Activated CD8-positive, alpha-beta memory T cell treated with anti-CD3 and anti-CD28 coated beads, Interleukin-2, amount 50 U/mL, for 1 hour (primary cell): ENCODE measurements around the gene WEE1.
"Not testable (repeated sequence)": the region's sequence is repeated elsewhere in the genome, so short reads cannot be mapped to it uniquely, and the experiment has no call there.

Source experiments
- DNase-seq: peaks from one replicate; pipeline ENCODE4 v3.0.0-alpha.2; 2020; ENCODE audit errors: extremely low read depth

Gene WEE1

DNA sequence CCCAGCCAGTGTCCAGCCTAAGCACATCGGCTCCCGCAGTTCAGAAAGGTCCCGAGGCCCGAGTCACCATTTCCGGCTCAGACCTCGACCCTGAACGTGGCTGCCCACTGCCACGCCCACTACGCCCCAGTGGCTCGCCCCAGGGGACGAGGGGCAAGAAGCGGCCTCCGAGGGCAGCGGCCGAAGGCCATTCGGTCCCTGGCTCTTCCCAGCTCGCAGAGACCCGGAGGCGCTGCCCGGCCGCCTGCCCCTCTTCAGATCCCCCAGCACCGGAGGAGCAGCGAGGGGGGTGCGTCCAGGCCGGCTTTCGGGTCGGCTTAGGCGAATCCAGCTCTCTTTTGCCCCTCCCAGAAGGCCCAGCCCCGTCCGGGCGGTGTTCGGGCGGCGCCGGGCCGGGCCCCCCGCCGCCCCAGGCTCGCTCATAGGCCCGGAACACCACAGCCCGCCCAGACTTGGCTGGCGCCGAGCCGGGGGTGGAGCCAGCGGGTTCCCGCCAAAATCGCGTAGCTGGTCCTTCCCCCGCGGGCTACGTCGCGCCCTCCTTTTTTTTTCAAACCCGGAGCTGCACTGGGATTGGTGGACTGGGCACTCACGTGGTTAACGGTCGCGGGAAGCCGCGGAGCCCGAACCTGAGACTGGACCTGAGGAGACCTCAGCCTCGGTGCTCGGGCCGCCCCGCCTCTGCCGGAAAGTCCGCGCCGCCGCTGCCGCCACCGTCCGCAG, at the start of gene WEE1:
TSS of gene WEE1 (plus strand) at position 619 of the 723 bp plus-strand sequence. CDS start 264 bp downstream, outside the sequence.
- DNase-seq: peak; percentile 65

DNA sequence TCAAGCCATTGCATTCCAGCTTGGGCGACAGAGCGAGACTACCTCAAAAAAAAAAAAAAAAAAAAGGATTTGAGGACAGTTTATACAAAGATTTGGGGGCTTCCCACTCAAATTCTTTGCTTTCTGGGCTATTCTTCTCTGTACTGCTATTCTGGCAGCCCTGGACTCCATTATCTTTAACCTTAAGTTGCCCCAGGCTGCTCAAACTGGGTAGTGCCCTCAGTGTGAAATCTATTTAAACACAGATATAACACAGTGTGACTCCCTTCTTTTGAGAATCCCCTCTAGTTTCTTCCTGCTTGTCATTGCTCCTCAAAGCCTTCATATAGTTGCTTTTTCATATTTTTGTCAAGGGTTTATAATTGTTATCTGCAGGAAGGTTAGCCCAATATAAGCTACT, 49.5 kb upstream of the WEE1 start:
- no peak for DNase-seq

DNA sequence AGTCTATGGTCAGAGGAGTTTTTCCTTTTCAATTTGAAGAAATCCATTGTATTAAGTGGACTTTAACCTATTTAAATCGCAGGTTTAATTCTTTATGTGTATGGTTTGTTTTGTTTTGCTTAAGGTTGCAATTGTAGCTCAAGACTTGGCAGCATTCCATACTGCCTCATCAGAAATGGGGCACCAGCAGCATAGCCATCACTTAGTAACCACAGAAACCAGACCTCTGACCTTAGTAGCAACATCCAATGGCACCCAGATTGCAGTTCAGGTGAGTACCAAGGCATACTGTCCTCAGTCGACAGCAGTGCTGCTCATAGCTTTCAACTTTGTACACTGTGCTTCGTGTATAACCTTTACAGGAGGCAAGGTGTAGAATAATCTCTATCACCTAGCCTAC, 48.4 kb upstream of the WEE1 start:
- DNase-seq: no peak

DNA sequence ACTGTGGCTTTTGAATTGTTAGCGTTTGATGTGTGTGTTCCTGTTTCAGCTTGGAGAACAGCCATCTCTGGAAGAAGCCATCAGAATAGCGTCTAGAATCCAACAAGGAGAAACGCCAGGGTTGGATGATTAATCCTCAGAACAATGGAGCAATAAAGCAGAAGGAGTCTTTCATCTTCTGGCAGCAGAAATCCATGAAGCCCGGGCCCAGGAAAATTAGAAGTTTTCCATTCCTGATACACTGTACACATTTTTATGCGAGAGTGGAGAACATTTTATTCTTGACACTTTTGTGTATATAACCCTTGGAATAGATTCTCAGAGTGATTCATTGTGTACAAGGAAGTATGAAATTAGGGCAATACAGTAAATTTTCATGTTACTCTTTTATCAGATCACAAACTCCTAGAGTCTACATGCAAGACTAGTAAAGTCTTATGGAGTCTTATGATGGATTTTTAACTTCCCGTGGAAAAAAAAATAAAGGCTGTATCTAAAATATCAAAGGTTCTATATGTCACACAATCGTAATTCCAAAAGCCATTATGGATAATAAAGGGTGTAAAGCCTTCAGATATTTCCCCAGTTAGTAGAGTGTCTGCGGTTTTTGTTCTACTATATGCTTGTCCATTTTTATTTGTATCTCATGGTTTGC, 45.9 kb upstream of the WEE1 start:
- no peak for DNase-seq

DNA sequence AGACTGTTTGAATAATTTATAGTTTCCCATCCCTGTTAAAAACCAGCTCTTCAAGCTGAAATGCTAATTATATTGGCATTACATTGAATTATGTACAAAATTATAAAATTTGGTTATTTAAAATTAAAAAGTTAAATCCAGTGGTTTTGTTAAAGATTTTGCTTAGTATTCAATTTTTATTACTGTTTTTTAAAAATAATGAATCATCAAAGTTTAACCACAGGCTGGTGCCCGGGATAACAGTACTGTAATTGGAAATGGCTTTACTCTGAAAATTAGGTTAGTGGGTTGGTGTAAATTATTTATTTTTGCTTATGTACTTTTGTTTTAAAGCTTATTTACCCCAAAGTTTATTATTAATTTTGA, 45.4 kb upstream of the WEE1 start:
- no peak for DNase-seq

DNA sequence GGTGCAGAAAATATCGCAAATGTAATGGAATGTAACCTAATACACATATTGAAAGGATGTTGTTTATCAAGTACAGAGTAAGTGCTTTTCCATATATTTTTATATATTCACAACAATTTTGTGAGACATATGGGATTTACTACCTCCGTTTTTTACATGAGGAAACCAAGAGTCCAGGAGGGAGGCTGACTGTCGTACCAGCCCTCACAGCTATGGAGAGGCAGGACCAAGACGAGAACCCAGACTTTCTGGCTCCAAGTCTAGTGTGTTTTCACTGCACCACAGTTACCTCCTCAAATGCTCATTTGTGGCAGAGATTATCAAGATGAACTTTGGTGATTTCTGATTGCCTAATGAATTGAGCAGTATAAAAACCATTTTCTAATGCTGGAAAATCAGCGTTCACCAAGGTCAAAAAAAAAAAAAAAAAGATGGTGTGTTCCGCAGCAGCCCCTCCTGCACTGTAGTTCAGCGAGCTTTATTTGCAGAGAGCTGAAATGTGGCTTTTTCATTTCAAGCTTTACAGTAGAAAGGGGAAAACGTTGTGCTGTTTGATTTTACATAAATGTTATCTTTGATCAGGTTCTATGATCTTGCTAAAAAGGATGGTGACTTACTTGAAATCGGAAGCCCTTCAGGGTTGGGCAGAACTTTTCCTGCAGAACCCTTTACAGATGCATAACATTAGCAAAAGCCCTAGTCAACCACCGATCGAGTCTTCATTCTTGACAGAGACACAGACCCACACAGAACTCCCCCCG, 44.7 kb upstream of the WEE1 start:
- DNase-seq: no peak

DNA sequence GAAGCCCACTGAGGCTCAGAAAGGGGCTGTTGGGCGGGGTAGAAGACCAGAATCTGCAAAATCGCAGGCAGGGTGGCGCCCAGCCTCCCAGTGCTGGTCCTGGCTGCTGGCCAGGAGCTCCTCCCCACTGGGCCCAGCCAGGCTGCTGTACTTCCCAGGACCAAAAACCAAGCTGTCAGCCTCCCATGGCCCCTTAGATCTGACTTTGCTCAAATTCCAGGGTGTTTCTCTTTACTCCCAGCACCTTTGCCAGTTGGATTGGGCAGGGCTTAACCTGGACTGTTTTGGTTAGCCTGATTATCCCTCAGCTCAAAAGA, 44.2 kb upstream of the WEE1 start:
- no peak for DNase-seq

DNA sequence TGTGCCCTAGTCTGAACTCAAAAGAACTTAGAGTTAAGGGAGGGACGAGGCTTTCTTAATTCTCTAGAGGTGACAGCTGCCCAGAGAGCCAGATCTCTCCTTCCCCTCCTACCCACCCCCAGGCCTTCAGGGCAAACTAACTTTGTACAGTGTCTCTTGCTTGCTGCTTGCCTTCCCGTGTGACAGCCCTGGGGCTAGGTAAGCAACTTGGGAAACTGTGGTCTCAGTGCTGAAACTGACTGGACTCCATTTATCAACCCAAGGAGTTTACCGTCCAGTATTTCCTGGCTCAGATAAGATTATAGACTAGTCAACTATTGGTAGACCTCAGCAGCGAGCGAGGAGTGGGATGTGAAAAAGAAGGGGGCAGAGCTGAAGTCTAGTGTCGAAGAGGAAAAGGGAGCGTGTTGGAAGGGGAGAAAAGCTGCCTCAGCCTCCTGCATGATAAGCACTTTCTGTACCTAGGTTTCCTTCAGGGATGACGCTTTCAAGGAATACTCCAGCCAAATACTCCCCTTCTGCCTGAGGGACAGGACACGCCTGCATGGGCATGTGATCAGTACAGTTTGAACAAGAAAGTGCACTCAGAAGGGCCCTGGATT, 43.3 kb upstream of the WEE1 start:
- no peak for DNase-seq

DNA sequence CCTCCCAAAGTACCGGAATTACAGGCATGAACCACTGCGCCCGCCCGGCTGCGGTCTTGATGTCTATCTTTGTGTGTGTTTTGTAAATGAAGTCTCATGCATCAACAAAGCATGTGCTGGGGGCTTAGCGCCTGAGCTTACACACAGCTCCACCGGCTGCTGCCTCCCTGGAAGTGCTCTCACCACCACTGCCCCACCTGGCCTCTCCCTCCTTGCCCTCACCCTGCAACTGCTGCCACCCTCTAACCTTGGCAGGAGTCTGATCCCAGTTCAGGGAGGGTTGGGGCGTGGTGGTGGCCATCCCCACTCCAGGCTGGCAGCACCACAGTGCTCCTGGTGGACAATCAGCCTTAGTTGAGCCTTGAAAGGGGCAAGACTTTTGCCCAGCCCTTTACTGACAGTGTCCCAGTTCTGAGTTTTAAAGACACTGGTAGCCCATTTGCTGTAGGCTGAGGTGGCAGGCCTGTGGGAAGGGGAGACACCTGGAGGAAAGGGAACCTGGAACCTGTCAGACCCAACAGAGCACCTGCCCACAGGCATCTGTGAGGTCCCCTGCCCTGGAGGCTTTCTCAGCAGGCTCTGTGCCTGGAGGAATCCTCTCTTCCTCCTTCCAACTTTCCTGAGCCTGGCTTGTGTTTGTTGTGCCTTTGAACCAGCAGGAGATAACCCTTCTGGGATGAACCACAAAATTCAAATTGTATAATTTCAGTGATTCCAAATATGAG, 42.4 kb upstream of the WEE1 start:
- DNase-seq: no peak

DNA sequence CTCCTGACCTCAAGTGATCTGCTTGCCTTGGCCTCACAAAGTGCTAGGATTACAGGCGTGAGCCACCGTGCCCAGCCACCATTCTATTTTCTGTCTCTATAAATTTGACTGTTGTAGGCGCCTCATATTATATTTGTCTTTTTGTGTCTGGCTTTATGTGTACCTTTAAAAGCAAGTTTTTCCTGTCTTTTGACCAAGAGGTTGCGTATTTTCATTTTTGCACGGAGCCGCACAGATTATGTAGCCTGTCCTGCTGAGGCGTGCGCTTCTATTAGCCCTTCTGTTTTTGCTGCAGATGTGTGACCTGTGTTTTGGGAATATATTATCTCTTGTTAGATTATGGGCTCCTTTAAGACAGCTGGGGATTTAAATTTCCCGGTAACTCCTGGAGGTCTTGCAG, 40.4 kb upstream of the WEE1 start:
- no peak for DNase-seq

DNA sequence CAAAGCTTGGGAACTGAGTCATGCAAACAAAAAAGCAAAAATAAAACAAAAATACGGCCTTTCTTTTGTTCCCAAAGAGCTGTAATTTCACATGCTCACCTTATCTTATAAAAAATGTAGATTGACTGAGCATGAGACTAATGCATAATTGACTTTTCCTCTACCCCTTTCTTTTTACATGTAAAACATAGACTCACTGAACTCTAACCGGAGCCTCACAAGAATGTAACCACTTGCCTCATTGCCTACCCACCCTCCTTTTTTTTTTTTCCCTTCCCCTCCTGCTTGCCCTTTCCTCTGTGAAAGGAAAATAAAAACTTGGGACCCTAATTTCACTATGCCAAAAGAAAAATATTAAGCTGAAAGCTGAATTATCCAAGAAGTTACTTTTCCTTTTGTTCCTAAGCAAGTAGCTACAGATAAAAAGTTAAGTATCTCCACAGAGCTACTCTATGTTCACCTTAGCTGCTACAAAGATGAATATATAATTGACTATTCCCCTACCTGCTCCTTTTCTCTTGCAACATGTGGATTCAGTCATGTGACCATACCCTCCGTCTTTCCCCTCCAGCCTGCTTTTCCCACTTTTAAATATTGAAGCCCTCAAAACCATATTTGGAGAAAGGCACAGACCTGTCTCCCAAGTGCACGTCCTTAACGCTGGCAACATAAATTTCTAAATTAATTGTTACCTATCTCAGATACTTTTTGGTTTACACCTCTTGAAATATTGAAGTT, 39.6 kb upstream of the WEE1 start:
- no peak for DNase-seq

DNA sequence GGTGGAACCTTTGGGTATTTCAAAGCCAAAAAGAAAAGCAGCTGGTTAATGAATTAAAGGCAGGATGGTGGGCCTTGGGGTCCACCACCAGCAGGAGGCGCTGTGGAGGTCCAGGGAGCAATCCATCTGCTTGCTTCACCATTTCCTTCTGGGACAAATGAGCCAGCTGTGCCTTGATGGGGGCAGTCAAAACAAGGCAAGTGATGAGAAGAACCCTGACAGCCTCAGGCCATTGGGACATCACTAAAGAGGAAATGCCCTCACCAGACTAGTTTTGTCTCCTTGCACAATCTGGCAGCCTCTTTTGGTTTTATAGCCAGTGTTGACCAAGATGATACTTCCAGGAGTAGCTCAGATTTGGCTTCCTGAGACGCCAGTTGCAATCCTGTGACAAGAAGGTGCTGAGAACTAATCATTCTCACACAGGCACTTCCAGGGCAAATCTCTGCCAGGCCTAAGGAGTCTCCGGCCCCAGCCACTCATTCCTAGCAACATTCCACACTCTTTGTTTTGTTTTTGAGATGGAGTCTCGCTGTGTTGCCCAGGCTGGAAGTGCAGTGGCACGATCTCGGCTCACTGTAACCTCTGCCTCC, 38.2 kb upstream of the WEE1 start:
- DNase-seq: no peak

DNA sequence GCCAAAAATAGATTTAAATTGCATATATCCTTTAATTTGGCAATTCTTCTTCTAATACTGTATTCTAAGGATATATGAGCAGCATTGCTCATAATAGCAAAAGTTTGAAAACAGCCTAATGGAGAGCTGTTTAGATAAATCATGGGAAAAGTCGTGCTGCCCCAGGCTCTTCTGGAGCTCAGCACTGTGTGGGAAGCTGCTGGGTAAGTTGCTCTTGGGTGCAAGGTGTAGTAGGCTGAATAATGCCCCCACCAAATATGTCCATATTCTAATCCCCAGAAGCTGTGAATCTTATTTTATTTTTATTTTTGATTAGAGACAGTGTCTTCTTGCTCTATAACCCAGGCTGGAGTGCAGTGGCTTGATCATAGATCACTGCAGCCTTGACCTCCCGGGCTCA, 34.9 kb upstream of the WEE1 start:
- DNase-seq: no peak

DNA sequence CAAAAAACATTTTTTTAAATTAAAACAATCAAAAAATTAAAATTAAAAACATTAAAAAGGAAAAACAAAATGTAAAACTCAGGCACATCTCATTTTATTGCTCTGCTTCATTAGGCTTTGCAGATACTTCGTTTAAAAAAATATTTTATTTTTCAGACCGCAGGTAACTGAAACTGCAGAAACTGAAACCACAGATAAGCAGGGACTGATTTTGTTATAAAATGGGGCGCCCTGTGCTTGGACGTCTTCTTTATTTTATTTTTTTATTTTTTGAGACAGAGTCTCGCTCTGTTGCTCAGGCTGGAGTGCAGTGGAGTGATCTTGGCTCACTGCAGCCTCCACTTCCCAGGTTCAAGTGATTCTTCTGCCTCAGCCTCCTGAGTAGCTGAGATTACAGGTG, 24.3 kb upstream of the WEE1 start:
- not testable (repeated sequence) for DNase-seq

DNA sequence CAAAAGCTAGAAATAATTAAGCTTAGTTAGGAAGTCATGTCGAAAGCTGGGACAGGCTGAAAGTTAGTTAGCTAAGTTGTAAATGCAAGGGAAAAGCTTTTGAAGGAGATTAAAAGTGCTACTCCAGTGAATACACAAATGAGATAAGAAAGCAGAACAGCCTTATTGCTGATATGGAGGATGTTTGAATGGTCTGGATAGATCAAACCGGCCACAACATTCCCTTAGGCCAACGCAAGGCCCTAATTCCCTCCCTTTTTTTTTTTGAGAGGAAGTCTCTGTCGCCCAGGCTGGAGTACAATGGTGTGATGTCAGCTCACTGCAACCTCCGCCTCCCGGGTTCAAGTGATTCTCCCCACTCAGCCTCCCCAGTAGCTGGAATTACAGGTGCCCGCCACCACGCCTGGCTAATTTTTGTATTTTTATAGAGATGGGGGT, 23.3 kb upstream of the WEE1 start:
- DNase-seq: no peak

DNA sequence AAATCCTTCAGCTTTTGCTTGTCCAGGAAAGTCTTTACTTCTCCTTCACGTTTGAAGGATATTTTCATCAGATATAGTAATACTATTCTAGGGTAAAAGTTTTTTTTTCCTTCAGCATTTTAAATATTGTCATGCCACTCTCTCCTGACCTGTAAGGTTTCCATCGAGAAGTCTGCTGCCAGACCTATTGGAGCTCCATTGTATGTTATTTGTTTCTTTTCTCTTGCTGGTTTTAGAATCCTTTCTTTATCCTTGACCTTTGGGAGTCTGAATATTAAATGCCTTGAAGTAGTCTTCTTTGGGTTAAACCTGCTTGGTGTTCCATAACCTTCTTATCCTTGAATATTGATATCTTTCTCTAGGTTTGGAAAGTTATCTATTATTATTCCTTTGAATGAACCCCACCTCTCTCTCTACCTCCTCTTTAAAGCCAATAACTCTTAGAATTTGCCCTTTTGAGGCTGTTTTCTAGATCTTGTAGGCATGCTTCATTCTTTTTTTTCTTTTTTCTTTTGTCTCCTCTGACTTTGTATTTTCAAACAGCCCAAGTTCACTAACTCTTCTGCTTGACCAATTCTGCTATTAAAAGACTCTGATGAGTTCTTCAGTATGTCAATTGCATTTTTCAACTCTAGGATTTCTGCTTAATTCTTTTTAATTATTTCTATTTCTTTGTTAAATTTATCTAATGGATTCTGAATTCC, 12.0 kb upstream of the WEE1 start:
- no peak for DNase-seq

DNA sequence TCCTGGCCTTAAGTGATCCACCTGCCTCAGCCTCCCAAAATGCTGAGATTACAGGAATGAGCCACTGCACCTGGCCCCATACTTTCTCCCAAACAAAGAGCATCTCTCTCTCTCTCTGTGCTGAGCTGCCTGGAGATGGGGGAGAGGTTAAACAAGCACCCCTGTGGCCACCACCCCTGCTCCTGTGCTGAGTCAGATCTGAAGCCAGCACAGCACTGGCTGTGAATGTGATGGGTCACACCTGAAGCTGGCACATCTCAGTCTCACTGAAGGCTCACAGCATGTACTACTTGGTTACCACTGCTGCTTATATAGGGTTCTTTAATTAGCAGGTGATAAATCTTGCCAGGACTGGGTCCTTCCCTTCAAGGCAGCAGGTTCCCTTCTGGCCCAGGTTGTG, 10.8 kb upstream of the WEE1 start:
- no peak for DNase-seq

DNA sequence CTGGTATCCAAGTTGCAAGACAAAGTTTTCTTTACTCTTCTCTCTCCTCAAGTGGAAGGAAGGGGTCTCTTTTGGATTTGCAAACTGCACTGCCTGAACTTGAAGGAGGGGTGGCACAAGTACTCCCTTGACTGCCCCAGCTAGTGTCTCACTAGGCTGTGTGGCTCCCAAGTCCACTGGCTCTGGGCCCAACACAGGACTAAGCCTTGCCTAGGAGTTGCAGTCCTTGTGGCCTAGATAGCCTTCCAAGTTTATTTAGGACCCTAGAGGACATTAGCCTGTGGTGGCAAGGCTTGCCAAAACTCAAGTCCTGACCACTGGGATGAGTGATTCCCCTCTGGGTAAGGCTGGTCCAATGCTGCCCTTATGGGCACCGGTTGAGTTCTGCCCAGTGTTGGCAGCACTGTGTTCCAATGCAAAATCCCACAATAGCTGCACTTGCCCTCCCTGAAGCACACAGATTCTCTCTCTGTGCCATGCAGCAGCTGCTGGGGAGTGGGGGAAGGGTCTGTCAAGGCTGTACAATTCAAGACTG, 10.2 kb upstream of the WEE1 start:
- no peak for DNase-seq

DNA sequence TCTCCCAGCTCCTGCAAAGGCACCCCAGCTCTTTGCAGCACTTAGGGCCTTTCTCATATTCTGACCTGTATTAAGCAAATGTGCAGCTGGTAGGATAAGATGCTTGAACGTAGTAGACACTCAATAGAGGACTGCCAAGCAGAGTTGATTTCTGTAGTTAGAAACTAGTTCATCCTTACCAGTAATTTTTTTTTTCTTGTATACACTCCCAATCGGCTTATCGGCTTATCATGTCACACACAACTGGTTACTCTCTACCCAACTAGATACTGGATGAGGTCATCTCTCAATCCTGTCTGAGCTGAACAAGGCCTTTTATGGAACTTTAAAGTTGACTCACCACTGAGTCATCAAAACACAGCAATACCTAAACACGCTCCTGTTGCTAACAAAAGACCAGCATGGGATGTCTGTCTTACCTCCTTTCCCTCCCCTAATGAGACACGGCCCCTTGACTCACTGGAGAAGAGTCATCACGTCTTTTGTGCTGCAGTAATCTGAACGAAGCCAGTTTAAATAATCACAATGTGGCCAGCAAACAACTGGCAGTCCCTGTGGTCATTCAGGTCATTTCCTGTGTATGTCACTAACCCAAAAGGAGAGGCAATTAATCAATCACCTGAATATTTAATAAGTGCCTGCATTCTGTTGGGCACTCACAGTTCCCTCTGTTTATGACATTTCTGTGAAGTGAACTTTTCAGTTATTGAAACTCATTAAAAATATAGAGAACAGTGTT, 7.5 kb upstream of the WEE1 start:
- no peak for DNase-seq
